Psoas muscle (tissue), 8 donors: ENCODE results near the gene FER. TPM values are rescaled to one million over a fixed set of nuclear protein-coding genes. Genes with fewer than 3 reads are reported as not detected.

ENCODE experiments used
- ATAC-seq, 4 donors: fragments of 200-7000 bp; cut with Tn5 transposase; one replicate each; pipeline ENCODE4 v1.9.1; 2020; ENCODE audit warnings: moderate library complexity in 3 of 4, mild to moderate bottlenecking in 2 of 4
- DNase-seq, 2 donors: peaks; one replicate each; pipeline ENCODE4 v3.0.0-alpha.2; 2020
- H3K27ac ChIP-seq: fragments of 200-600 bp; one replicate; pipeline ENCODE4 v1.8.0; 2022
- H3K27me3 ChIP-seq, 3 donors: fragments of 200-600 bp in 1 of 3; one replicate each; pipeline versions ENCODE4 v1.6.1 to v1.8.0; 2013 to 2022; ENCODE audit warnings: low read length in 2 of 3, mild to moderate bottlenecking in 2 of 3, moderate library complexity in 1 of 3; ENCODE audit not compliant: insufficient read depth in 3 of 3
- H3K36me3 ChIP-seq, 2 donors: fragments of 200-600 bp in 1 of 2; one replicate each; pipeline versions ENCODE4 v1.6.1 to v1.8.0; 2013 to 2022; ENCODE audit warnings: low read depth in 1 of 2, mild to moderate bottlenecking in 1 of 2, moderate library complexity in 1 of 2; ENCODE audit not compliant: insufficient read depth in 1 of 2
- H3K4me1 ChIP-seq: fragments of 200-600 bp; one replicate; pipeline ENCODE4 v1.8.0; 2022
- H3K4me3 ChIP-seq: fragments of 200-600 bp; one replicate; pipeline ENCODE4 v1.8.0; 2022; ENCODE audit warnings: mild to moderate bottlenecking
- H3K9me3 ChIP-seq: fragments of 200-600 bp; one replicate; pipeline ENCODE4 v1.8.0; 2022
- WGBS, 3 donors: extraction: QIAGEN DNeasy Blood & Tissue Kit; methylation state at CpG; one replicate each; pipeline versions ENCODE4 v1.1.6 to v1.1.7; 2013; 5-methylcytosine and 5-hydroxymethylcytosine counted together
- intact Hi-C, 2 donors: fragments of 100-400 bp; cut with DNase I; formaldehyde crosslinking; loops; one replicate each; pipeline versions ENCODE4 v1.11.0 to v1.14.2; 2022
- polyA plus RNA-seq, 3 donors: library from polyadenylated mRNA; stranded (reverse); fragments of 200-250 nt; gene quantifications; one replicate each; pipeline ENCODE4 v1.2.3, GENCODE V29; 2013
- total RNA-seq, 4 donors: library from RNA; stranded (reverse); fragmentation: NEBNext Ultra II Directional in 2 of 4; extraction: Animal tissue kit (Norgen Biotek cat#: 25700) in 2 of 4; gene quantifications; one replicate each; pipeline versions ENCODE4 v1.2.1 to v1.2.4, GENCODE V29; 2021 to 2023
- TF ChIP-seq, protein P1 (sequence below): fragments of 200-600 bp; IDR thresholded peaks from one replicate; pipeline ENCODE4 v1.8.0; 2022; ENCODE audit warnings: antibody characterized with exemption
- donor health status: healthy with polysubstance abuse.
- donor health status: DM: no; HTN: no; CAD: no; lungs with moderate emphysema.
- donor health status: Bipolar disorder and iron deficiency.
- donor health status: healthy.
- donor health status: DM: yes; HTN: yes; CAD: no.
- donor health status: DM: no; HTN: no; CAD: no.
- donor health status: DM: no; HTN: no; CAD: no.
- donor health status: DM: yes; HTN: yes; CAD: no.

FER gene
- total and polyA plus RNA-seq, 7 donors, result 0.66 to 7.6 (median 4.6) TPM

DNA sequence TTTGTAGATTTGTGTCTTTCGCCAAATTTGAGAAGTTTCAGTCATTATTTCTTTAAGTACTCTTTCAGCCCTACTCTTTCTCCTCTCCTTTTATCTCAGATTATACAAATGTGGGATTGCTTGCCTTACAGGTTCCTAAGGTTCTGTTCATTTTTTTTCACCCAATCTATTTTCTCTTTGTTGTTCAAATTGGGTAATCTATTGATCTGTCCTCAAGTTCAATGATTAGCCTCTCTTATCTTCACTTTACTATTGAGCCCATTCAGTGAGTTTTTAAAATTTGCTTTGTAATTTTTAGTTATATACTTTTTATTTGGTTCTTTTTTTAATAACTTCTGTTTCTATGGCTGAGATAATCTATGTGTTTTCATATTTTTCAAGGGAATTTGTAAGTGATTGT lies 282.1 kb downstream of the FER start:
- Histone ChIP-seq H3K27me3 (no peaks in the 10 kb centered on the region), H3K27ac (no peak overlapping the region), H3K36me3 (no peaks in the 10 kb centered on the region), H3K4me3 (no peak overlapping the region), H3K4me1 (no peaks in the 10 kb centered on the region), H3K9me3 (no peaks in the 10 kb centered on the region)
- TF ChIP-seq, protein P1, sequence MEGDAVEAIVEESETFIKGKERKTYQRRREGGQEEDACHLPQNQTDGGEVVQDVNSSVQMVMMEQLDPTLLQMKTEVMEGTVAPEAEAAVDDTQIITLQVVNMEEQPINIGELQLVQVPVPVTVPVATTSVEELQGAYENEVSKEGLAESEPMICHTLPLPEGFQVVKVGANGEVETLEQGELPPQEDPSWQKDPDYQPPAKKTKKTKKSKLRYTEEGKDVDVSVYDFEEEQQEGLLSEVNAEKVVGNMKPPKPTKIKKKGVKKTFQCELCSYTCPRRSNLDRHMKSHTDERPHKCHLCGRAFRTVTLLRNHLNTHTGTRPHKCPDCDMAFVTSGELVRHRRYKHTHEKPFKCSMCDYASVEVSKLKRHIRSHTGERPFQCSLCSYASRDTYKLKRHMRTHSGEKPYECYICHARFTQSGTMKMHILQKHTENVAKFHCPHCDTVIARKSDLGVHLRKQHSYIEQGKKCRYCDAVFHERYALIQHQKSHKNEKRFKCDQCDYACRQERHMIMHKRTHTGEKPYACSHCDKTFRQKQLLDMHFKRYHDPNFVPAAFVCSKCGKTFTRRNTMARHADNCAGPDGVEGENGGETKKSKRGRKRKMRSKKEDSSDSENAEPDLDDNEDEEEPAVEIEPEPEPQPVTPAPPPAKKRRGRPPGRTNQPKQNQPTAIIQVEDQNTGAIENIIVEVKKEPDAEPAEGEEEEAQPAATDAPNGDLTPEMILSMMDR, result no peak
- DNase-seq (no peak), ATAC-seq (no peak)
- intact Hi-C loops, result no loop called here
- 97 to 100% (median 100%) methylated on average over 1 of the region's 1 CpG for WGBS, 3 donors

GRCh38 chr5:109030360-109031143 lies 282.9 kb downstream of the FER start:
- ATAC-seq, result no peak
- whole genome bisulfite sequencing, 3 donors, result 80 to 86% (median 83%) methylated on average over 2 of the region's 2 CpGs
- no peaks in the 10 kb centered on the region for H3K9me3 ChIP-seq
- H3K27me3 ChIP-seq, result no peaks in the 10 kb centered on the region
- H3K27ac ChIP-seq, result no peak overlapping the region
- DNase-seq, result no peak
- TF ChIP-seq, protein P1, result no peak
- H3K4me1 ChIP-seq, result no peaks in the 10 kb centered on the region
- H3K4me3 ChIP-seq, result no peak overlapping the region
- intact Hi-C loops, result loop anchor here in 1 of 2 donors (1.0 kb wide), 1 partner anchor 23 kb away; no protein-coding TSS in a partner anchor
- no peaks in the 10 kb centered on the region for H3K36me3 ChIP-seq

GRCh38 chr5:109034306-109034705 lies 286.6 kb downstream of the FER start:
- DNase-seq (no peak), ATAC-seq (no peak)
- H3K36me3 ChIP-seq, result no peaks in the 10 kb centered on the region
- TF ChIP-seq, protein P1, result no peak
- H3K27ac ChIP-seq, result no peak overlapping the region
- WGBS, 3 donors, result 90 to 93% (median 91%) methylated on average over 1 of the region's 1 CpG
- no peak overlapping the region for H3K4me3 ChIP-seq
- no peaks in the 10 kb centered on the region for H3K4me1 ChIP-seq
- no peaks in the 10 kb centered on the region for H3K27me3 ChIP-seq
- intact Hi-C loops, result no loop called here
- no peaks in the 10 kb centered on the region for H3K9me3 ChIP-seq

DNA sequence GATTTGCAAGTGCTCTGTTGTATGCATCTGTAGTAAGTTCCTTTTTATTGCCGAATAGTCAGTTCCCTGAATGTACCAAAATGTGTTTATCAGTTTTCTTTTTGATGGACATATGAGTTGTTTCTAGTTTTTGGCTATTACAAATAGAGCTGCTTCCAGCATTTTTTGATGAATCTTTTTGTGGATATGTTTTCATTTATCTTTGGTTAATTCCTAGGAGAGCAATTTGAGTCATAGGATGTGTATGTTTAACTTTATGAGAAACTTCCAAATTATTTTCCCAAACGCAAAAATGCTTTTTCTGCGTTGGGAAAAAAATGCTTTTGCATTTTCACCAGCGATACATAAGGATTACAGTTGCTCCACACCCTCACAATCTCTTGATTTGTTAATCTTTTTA lies 287.7 kb downstream of the FER start:
- 78 to 89% (median 87%) methylated on average over 4 of the region's 4 CpGs for WGBS, 3 donors
- DNase-seq (no peak), ATAC-seq (no peak)
- H3K9me3 ChIP-seq, result no peaks in the 10 kb centered on the region
- TF ChIP-seq, protein P1, result no peak
- no peaks in the 10 kb centered on the region for H3K4me1 ChIP-seq
- intact Hi-C loops, result no loop called here
- no peak overlapping the region for H3K4me3 ChIP-seq
- no peaks in the 10 kb centered on the region for H3K27me3 ChIP-seq
- no peaks in the 10 kb centered on the region for H3K36me3 ChIP-seq
- no peak overlapping the region for H3K27ac ChIP-seq
